ENCODE measurements around the gene WDFY2. TPM values are rescaled to one million over a fixed set of nuclear protein-coding genes. Genes with fewer than 3 reads are reported as not detected.

The WDFY2 gene
- 45.5 and 50.3 TPM in 2 replicates for total RNA-seq (2021)
- percentile 97 among the genes with signal in this experiment for Bru-seq, nascent RNA
- BruChase-seq, experiment 1, labeled RNA remaining after a 2-hour chase = percentile 90 among the genes with signal in this experiment
- percentile 84 among the genes with signal in this experiment for BruChase-seq, experiment 2, labeled RNA remaining after a 6-hour chase
- long read RNA-seq, full-length matches to known transcripts = 93 of 160 reads
- long read RNA-seq, partial matches to known transcripts = 11 of 160 reads
- long read RNA-seq, other reads (novel, unspliced or antisense) = 56 of 160 reads

GRCh38 chr13:51583875-51584730 lies at the start of gene WDFY2:
Gene WDFY2, plus strand, starts transcription at chr13:51584462. Its CDS starts 226 bp downstream, at chr13:51584688.
- ChIA-PET CTCF (no interaction called here), POLR2A (ENCODE audit: low non-redundant PET) (no interaction called here)
- TF ChIP-seq, protein P1, sequence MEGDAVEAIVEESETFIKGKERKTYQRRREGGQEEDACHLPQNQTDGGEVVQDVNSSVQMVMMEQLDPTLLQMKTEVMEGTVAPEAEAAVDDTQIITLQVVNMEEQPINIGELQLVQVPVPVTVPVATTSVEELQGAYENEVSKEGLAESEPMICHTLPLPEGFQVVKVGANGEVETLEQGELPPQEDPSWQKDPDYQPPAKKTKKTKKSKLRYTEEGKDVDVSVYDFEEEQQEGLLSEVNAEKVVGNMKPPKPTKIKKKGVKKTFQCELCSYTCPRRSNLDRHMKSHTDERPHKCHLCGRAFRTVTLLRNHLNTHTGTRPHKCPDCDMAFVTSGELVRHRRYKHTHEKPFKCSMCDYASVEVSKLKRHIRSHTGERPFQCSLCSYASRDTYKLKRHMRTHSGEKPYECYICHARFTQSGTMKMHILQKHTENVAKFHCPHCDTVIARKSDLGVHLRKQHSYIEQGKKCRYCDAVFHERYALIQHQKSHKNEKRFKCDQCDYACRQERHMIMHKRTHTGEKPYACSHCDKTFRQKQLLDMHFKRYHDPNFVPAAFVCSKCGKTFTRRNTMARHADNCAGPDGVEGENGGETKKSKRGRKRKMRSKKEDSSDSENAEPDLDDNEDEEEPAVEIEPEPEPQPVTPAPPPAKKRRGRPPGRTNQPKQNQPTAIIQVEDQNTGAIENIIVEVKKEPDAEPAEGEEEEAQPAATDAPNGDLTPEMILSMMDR (conservative IDR thresholded peaks at IDR 0.05; ENCODE audit: low read depth, low read length) = no peak
- TF ChIP-seq EZH2 (IDR thresholded peaks at IDR 0.05; ENCODE audit: borderline replicate concordance, low read depth, low read length, poor library complexity, severe bottlenecking) = no peak
- no TSS peak for BruUV-seq (replicated peaks)
- Histone ChIP-seq H3K9me3 (ENCODE audit: low read depth, low read length, poor library complexity, severe bottlenecking) (no peaks in the 10 kb centered on the region), H3K4me1 (ENCODE audit: insufficient read depth, low read length, poor library complexity, severe bottlenecking) (peaks cover 20% of the 10 kb centered on the region), H3K36me3 (ENCODE audit: insufficient read depth, low read length, poor library complexity, severe bottlenecking) (no peaks in the 10 kb centered on the region), H3K27ac (ENCODE audit: low read depth, low read length, poor library complexity, severe bottlenecking) (peak within 1 kb of the TSS; percentile 94), H3K4me3 (ENCODE audit: low read depth, low read length, poor library complexity, severe bottlenecking) (peak within 1 kb of the TSS; percentile 93), H3K27me3 (replicated peaks; ENCODE audit: insufficient read depth, low read depth, low read length, poor library complexity) (no peaks in the 10 kb centered on the region)
- intact Hi-C loops (cut with micrococcal nuclease; ENCODE audit: unreplicated experiment) = loop anchor here (1.0 to 2.0 kb wide), 3 partner anchors 55 to 131 kb away; partner anchors contain the start of gene INTS6
- DNase-seq (ENCODE audit: low spot score) = peak; percentile 100

- POLR2A ChIA-PET (ENCODE audit: low non-redundant PET) = no interaction called here
- DNase-seq (ENCODE audit: low spot score) = no peak
- no peaks in the 10 kb centered on the region for H3K27me3 ChIP-seq (replicated peaks; ENCODE audit: insufficient read depth, low read depth, low read length, poor library complexity)
- intact Hi-C loops (cut with micrococcal nuclease; ENCODE audit: unreplicated experiment) = no loop called here
- no TSS peak for BruUV-seq (replicated peaks)
- CTCF ChIA-PET = no interaction called here
- H3K9me3 ChIP-seq (ENCODE audit: low read depth, low read length, poor library complexity, severe bottlenecking) = no peaks in the 10 kb centered on the region
- TF ChIP-seq, protein P1 (conservative IDR thresholded peaks at IDR 0.05; ENCODE audit: low read depth, low read length) = no peak
- TF ChIP-seq EZH2 (IDR thresholded peaks at IDR 0.05; ENCODE audit: borderline replicate concordance, low read depth, low read length, poor library complexity, severe bottlenecking) = no peak
- H3K4me1 ChIP-seq (ENCODE audit: insufficient read depth, low read length, poor library complexity, severe bottlenecking) = peaks cover 48% of the 10 kb centered on the region
- H3K36me3 ChIP-seq (ENCODE audit: insufficient read depth, low read length, poor library complexity, severe bottlenecking) = no peaks in the 10 kb centered on the region
- no peak overlapping the region for H3K4me3 ChIP-seq (ENCODE audit: low read depth, low read length, poor library complexity, severe bottlenecking)
- H3K27ac ChIP-seq (ENCODE audit: low read depth, low read length, poor library complexity, severe bottlenecking) = peak overlapping the region; percentile 12
Observed at GRCh38 chr13:51538591-51539179, 45.6 kb upstream of the WDFY2 start.

DNA sequence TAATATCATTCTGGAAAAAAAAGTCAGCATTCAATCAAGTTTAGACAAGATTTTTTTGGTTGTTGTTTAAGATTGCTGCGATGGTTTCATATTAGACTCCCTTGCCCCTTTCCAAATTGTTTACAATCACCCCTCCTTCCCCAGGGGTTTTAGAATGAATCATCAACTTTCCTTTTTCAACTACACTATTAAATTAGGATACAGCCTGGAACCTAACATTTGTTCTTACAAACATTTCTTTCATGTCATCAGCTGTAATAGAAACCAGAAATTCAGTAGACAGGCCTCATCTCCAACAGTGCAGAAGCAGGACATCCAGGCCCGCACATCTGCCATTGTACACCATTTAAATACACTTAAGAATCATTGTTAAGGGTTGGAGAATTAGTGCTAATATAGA lies 44.4 kb upstream of the WDFY2 start:
- TF ChIP-seq EZH2 (IDR thresholded peaks at IDR 0.05; ENCODE audit: borderline replicate concordance, low read depth, low read length, poor library complexity, severe bottlenecking) = no peak
- TF ChIP-seq, protein P1 (conservative IDR thresholded peaks at IDR 0.05; ENCODE audit: low read depth, low read length) = no peak
- DNase-seq (ENCODE audit: low spot score) = peak; percentile 67
- intact Hi-C loops (cut with micrococcal nuclease; ENCODE audit: unreplicated experiment) = no loop called here
- ChIA-PET CTCF (no interaction called here), POLR2A (ENCODE audit: low non-redundant PET) (no interaction called here)
- no peaks in the 10 kb centered on the region for H3K9me3 ChIP-seq (ENCODE audit: low read depth, low read length, poor library complexity, severe bottlenecking)
- H3K4me1 ChIP-seq (ENCODE audit: insufficient read depth, low read length, poor library complexity, severe bottlenecking) = peaks cover 41% of the 10 kb centered on the region
- BruUV-seq (replicated peaks) = no TSS peak
- no peaks in the 10 kb centered on the region for H3K27me3 ChIP-seq (replicated peaks; ENCODE audit: insufficient read depth, low read depth, low read length, poor library complexity)
- no peak overlapping the region for H3K4me3 ChIP-seq (ENCODE audit: low read depth, low read length, poor library complexity, severe bottlenecking)
- H3K36me3 ChIP-seq (ENCODE audit: insufficient read depth, low read length, poor library complexity, severe bottlenecking) = no peaks in the 10 kb centered on the region
- H3K27ac ChIP-seq (ENCODE audit: low read depth, low read length, poor library complexity, severe bottlenecking) = peak overlapping the region; percentile 34
